HuH-7 (cell line): Measurements from ENCODE around the gene LCE1E.

ENCODE experiments used
- DNase-seq: peaks from one replicate; pipeline ENCODE4 v3.0.0; 2011; ENCODE audit warnings: low spot score

The LCE1E gene

GRCh38 chr1:152786077-152786476 lies at the start of gene LCE1E:
Gene LCE1E, plus strand, starts transcription at chr1:152786257. Its CDS starts 1,043 bp downstream, at chr1:152787300.
- no peak for DNase-seq

GRCh38 chr1:152737997-152738396 lies 48.1 kb upstream of the LCE1E start:
- DNase-seq: no peak

- DNase-seq: no peak
Observed at GRCh38 chr1:152739841-152740240, 46.2 kb upstream of the LCE1E start.

- DNase-seq: no peak
Observed at GRCh38 chr1:152741656-152742055, 44.4 kb upstream of the LCE1E start.

- DNase-seq: peak; percentile 20
Observed at GRCh38 chr1:152743371-152744145, 42.5 kb upstream of the LCE1E start.

GRCh38 chr1:152745289-152745704 lies 40.8 kb upstream of the LCE1E start:
- peak; percentile 26 for DNase-seq

GRCh38 chr1:152745765-152746444 lies 40.2 kb upstream of the LCE1E start:
- DNase-seq: peak; percentile 23

- DNase-seq: no peak
Observed at GRCh38 chr1:152747831-152748230, 38.2 kb upstream of the LCE1E start.

- no peak for DNase-seq
Observed at GRCh38 chr1:152752225-152752624, 33.8 kb upstream of the LCE1E start.

- no peak for DNase-seq
Observed at GRCh38 chr1:152753586-152753985, 32.5 kb upstream of the LCE1E start.

- DNase-seq: no peak
Observed at GRCh38 chr1:152756872-152757271, 29.2 kb upstream of the LCE1E start.

GRCh38 chr1:152757747-152758146 lies 28.3 kb upstream of the LCE1E start, which contains the start of gene KPRP:
Gene KPRP, plus strand, starts transcription at chr1:152758025. Its CDS starts 1,564 bp downstream, at chr1:152759589.
- no peak for DNase-seq

GRCh38 chr1:152758636-152759035 lies 27.4 kb upstream of the LCE1E start:
- DNase-seq: no peak

- DNase-seq: no peak
Observed at GRCh38 chr1:152759453-152760173, 26.4 kb upstream of the LCE1E start.

- DNase-seq: no peak
Observed at GRCh38 chr1:152760551-152761190, 25.4 kb upstream of the LCE1E start.

- no peak for DNase-seq
Observed at GRCh38 chr1:152761609-152762213, 24.3 kb upstream of the LCE1E start.

- no peak for DNase-seq
Observed at GRCh38 chr1:152768847-152769533, 17.1 kb upstream of the LCE1E start.

- DNase-seq: no peak
Observed at GRCh38 chr1:152770411-152770810, 15.6 kb upstream of the LCE1E start.

- no peak for DNase-seq
Observed at GRCh38 chr1:152774875-152775274, 11.2 kb upstream of the LCE1E start, which contains the start of gene LCE1F. Gene LCE1F, plus strand, starts transcription at chr1:152775140. Its CDS starts 1,232 bp downstream, at chr1:152776372.

GRCh38 chr1:152776361-152776760 lies 9.7 kb upstream of the LCE1E start:
- DNase-seq: no peak
